ENCODE data around the gene INVS. TPM values are rescaled to one million over a fixed set of nuclear protein-coding genes. Genes with fewer than 3 reads are reported as not detected.
"Not testable (repeated sequence)": the region's sequence is repeated elsewhere in the genome, so short reads cannot be mapped to it uniquely, and the experiment has no call there.

The INVS gene
- total and polyA plus RNA-seq, 2 experiments from 2014 or later, result 8.5 to 17.0 TPM

DNA sequence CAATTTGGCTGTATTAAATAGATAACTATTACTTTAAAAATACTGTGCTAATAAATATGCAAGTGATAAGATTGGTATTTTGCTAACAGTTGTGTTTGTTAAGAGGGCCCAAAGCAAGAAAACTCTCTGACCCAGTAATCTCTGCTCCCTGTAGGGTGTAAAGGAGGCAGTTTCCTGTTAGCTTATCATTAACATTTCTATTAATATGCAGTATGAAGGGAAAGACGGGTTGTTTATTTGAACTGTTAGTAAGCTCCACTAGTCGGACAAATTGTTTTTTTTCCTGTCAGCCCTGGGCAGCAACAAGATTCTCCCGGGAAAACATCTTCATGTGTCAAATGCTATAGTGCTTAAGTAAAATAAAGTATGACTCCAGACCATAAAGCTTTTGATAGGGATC is 35.9 kb upstream of the INVS start:
- Histone ChIP-seq H3K9ac (no peak overlapping the region), H3K4me3 (no peak overlapping the region), H3K4me1 (ENCODE audit: insufficient read depth) (peaks cover 26% of the 10 kb centered on the region), H3K27me3 (replicated peaks; ENCODE audit: insufficient read depth) (no peaks in the 10 kb centered on the region), H3F3A (ENCODE audit: insufficient read depth) (peaks cover 11% of the 10 kb centered on the region; the same call in 1 of the 2 replicates), H3K9me3 (ENCODE audit: low read depth) (no peaks in the 10 kb centered on the region), H2AFZ (no peak overlapping the region), H3K4me2 (ENCODE audit: unreplicated experiment) (no peak overlapping the region), H3K36me3 (ENCODE audit: low read depth) (peaks cover 10% of the 10 kb centered on the region; the same call in 1 of the 2 replicates), H3K27ac (no peak overlapping the region), H3K9me2 (ENCODE audit: insufficient read depth) (no peaks in the 10 kb centered on the region), H4K20me1 (ENCODE audit: insufficient read depth) (no peaks in the 10 kb centered on the region; the same call in 1 of the 2 replicates), H3K79me2 (ENCODE audit: insufficient read depth) (peaks cover 70% of the 10 kb centered on the region)
- in situ Hi-C loops (cut with MboI), result no loop called here
- no peak for DNase-seq
- no peak for TF ChIP-seq EZH2phosphoT487 (IDR thresholded peaks at IDR 0.05; ENCODE audit: insufficient read depth, low read depth)
- 77 to 80% methylated on average over 3 of the region's 3 CpGs for WGBS, 2 experiments (ENCODE audit: low coverage in 1 of 2, low lambda C conversion rate in 2 of 2, missing lambda C conversion rate in 2 of 2)

DNA sequence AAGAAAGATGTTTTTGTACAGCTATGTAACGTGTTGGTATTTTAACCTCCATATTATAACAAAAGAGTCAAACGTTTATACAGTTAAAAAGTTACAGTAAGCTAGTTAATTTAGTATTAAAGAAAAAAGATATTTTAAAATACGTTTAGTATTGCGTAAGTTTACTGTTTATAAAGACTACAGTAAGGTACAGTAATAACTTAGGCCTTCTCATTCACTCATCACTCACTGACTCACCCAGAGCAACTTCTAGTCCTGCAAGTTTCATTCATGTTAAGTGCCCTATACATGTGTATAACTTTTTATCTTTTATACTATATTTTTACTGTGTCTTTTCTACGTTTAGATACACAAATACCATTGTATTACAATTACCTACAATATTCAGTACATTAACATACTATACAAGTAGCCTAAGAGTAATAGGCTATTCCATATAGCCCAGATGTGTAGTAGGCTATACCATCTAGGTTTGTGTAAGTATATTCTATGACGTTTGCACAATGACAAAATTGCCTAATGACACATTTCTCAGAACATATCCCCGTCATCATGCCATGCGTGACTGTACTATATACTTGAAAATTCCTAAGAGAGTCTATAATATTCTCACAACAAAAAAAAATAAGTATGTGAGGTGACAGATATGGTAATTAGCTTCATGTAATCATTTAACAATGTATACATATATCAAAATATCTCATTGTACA is 34.0 kb upstream of the INVS start:
- Histone ChIP-seq H3K9me2 (ENCODE audit: insufficient read depth) (no peaks in the 10 kb centered on the region), H2AFZ (no peak overlapping the region), H3K4me1 (ENCODE audit: insufficient read depth) (peaks cover 26% of the 10 kb centered on the region), H3K9me3 (ENCODE audit: low read depth) (no peaks in the 10 kb centered on the region), H3K27me3 (replicated peaks; ENCODE audit: insufficient read depth) (no peaks in the 10 kb centered on the region), H3F3A (ENCODE audit: insufficient read depth) (peaks cover 11% of the 10 kb centered on the region; the same call in 1 of the 2 replicates), H4K20me1 (ENCODE audit: insufficient read depth) (peaks cover 3% of the 10 kb centered on the region; the same call in 1 of the 2 replicates), H3K27ac (peak overlapping the region; percentile 44), H3K36me3 (ENCODE audit: low read depth) (no peaks in the 10 kb centered on the region), H3K79me2 (ENCODE audit: insufficient read depth) (peaks cover 69% of the 10 kb centered on the region), H3K4me3 (peak overlapping the region; percentile 21; the same call in 1 of the 2 replicates), H3K4me2 (ENCODE audit: unreplicated experiment) (peak overlapping the region; percentile 66), H3K9ac (no peak overlapping the region)
- peak; percentile 84 for DNase-seq
- TF ChIP-seq EZH2phosphoT487 (IDR thresholded peaks at IDR 0.05; ENCODE audit: insufficient read depth, low read depth) (0 out of 2 replicates have a peak, but pooled peaks have one; percentile 32), EZH2 (IDR thresholded peaks at IDR 0.05; ENCODE audit: insufficient read depth, poor library complexity, severe bottlenecking) (no peak)
- WGBS, 2 experiments (ENCODE audit: low coverage in 1 of 2, low lambda C conversion rate in 2 of 2, missing lambda C conversion rate in 2 of 2), result 14 to 17% methylated on average over 8 of the region's 8 CpGs
- in situ Hi-C loops (cut with MboI), result no loop called here

DNA sequence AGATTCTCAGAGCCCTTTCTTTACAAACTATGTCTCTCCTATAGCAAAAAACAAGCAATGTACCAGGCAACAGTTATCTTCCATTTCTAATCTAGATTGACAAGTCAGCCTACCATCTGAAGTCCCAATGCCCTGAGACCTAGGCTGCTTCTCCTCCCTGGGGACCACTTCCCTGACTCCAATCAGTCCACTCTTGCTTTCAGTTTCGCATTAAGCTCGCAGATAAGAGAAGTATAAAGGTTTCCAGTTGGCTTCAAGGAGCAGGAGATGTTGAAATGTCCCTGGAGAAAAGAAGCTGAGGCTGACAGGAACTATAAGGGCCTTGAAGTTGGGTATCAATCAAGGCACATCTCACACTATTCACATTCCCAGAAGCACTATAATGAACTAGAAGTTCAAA is 32.5 kb upstream of the INVS start:
- Histone ChIP-seq H3K4me1 (ENCODE audit: insufficient read depth) (peaks cover 26% of the 10 kb centered on the region), H3K36me3 (ENCODE audit: low read depth) (no peaks in the 10 kb centered on the region), H3K9me2 (ENCODE audit: insufficient read depth) (no peaks in the 10 kb centered on the region), H3K27me3 (replicated peaks; ENCODE audit: insufficient read depth) (no peaks in the 10 kb centered on the region), H2AFZ (no peak overlapping the region), H3K4me3 (no peak overlapping the region), H4K20me1 (ENCODE audit: insufficient read depth) (peaks cover 13% of the 10 kb centered on the region; the same call in 1 of the 2 replicates), H3K4me2 (ENCODE audit: unreplicated experiment) (no peak overlapping the region), H3K27ac (no peak overlapping the region), H3K9ac (no peak overlapping the region), H3K79me2 (ENCODE audit: insufficient read depth) (peaks cover 73% of the 10 kb centered on the region), H3K9me3 (ENCODE audit: low read depth) (no peaks in the 10 kb centered on the region), H3F3A (ENCODE audit: insufficient read depth) (peaks cover 11% of the 10 kb centered on the region; the same call in 1 of the 2 replicates)
- in situ Hi-C loops (cut with MboI), result no loop called here
- DNase-seq, result peak; percentile 7
- 96% methylated on average over 2 of the region's 2 CpGs for WGBS, 2 experiments (ENCODE audit: low coverage in 1 of 2, low lambda C conversion rate in 2 of 2, missing lambda C conversion rate in 2 of 2)
- TF ChIP-seq EZH2phosphoT487 (IDR thresholded peaks at IDR 0.05; ENCODE audit: insufficient read depth, low read depth) (no peak), EZH2 (IDR thresholded peaks at IDR 0.05; ENCODE audit: insufficient read depth, poor library complexity, severe bottlenecking) (no peak)

DNA sequence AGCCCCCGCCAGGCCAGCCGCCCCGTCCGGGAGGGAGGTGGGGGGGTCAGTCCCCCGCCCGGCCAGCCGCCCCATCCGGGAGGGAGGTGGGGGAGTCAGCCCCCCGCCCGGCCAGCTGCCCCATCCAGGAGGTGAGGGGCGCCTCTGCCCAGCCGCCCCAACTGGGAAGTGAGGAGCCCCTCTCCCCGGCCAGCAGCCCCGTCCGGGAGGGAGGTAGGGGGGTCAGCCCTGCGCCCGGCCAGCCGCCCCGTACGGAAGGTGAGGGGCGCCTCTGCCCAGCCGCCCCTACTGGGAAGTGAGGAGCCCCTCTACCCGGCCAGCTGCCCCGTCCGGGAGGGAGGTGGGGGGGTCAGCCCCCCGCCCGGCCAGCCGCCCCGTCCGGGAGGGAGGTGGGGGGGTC is 31.1 kb upstream of the INVS start:
- H3K4me1 ChIP-seq (ENCODE audit: insufficient read depth), result peaks cover 26% of the 10 kb centered on the region
- H3K4me3 ChIP-seq; H3K27me3 ChIP-seq (replicated peaks; ENCODE audit: insufficient read depth); H3K36me3 ChIP-seq (ENCODE audit: low read depth); H3K4me2 ChIP-seq (ENCODE audit: unreplicated experiment); in situ Hi-C loops (cut with MboI); DNase-seq; H3K9me3 ChIP-seq (ENCODE audit: low read depth); H3K9ac ChIP-seq; H2AFZ ChIP-seq; H3K9me2 ChIP-seq (ENCODE audit: insufficient read depth); H3K27ac ChIP-seq: not testable (repeated sequence)
- H3F3A ChIP-seq (ENCODE audit: insufficient read depth), result peaks cover 11% of the 10 kb centered on the region; the same call in 1 of the 2 replicates
- H4K20me1 ChIP-seq (ENCODE audit: insufficient read depth), result peaks cover 14% of the 10 kb centered on the region; the same call in 1 of the 2 replicates
- 97% methylated on average over 22 of the region's 30 CpGs; no CpG with 5 or more reads in 1 of the 2 experiments for WGBS, 2 experiments (ENCODE audit: low coverage in 1 of 2, low lambda C conversion rate in 2 of 2, missing lambda C conversion rate in 2 of 2)
- peaks cover 73% of the 10 kb centered on the region for H3K79me2 ChIP-seq (ENCODE audit: insufficient read depth)

DNA sequence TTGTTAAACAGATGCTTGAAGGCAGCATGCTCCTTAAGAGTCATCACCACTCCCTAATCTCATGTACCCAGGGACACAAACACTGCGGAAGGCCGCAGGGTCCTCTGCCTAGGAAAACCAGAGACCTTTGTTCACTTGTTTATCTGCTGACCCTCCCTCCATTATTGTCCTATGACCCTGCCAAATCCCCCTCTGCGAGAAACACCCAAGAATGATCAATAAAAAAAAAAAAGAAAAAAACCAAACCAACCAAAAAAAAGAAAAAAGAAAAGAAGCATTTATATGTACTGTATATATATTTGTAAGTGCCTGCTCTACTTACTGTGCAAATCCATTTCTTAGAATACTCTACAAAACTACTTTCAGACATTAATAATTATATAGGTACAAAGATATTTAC is 30.0 kb upstream of the INVS start:
- H2AFZ ChIP-seq; H3K9me3 ChIP-seq (ENCODE audit: low read depth); H3K9me2 ChIP-seq (ENCODE audit: insufficient read depth); H3K4me2 ChIP-seq (ENCODE audit: unreplicated experiment); H3K27me3 ChIP-seq (replicated peaks; ENCODE audit: insufficient read depth); DNase-seq; H3K36me3 ChIP-seq (ENCODE audit: low read depth); H3K4me3 ChIP-seq; H3K27ac ChIP-seq; in situ Hi-C loops (cut with MboI); H3K9ac ChIP-seq: not testable (repeated sequence)
- WGBS, 2 experiments (ENCODE audit: low coverage in 1 of 2, low lambda C conversion rate in 2 of 2, missing lambda C conversion rate in 2 of 2), result 80% methylated on average over 1 of the region's 3 CpGs; no CpG with 5 or more reads in 1 of the 2 experiments
- Histone ChIP-seq H4K20me1 (ENCODE audit: insufficient read depth) (peaks cover 22% of the 10 kb centered on the region; the same call in 1 of the 2 replicates), H3F3A (ENCODE audit: insufficient read depth) (peaks cover 11% of the 10 kb centered on the region; the same call in 1 of the 2 replicates), H3K4me1 (ENCODE audit: insufficient read depth) (peaks cover 15% of the 10 kb centered on the region), H3K79me2 (ENCODE audit: insufficient read depth) (peaks cover 73% of the 10 kb centered on the region)

All from GM23248 (cell line).